ENCODE results near the gene ARHGAP26.

Gene ARHGAP26

DNA sequence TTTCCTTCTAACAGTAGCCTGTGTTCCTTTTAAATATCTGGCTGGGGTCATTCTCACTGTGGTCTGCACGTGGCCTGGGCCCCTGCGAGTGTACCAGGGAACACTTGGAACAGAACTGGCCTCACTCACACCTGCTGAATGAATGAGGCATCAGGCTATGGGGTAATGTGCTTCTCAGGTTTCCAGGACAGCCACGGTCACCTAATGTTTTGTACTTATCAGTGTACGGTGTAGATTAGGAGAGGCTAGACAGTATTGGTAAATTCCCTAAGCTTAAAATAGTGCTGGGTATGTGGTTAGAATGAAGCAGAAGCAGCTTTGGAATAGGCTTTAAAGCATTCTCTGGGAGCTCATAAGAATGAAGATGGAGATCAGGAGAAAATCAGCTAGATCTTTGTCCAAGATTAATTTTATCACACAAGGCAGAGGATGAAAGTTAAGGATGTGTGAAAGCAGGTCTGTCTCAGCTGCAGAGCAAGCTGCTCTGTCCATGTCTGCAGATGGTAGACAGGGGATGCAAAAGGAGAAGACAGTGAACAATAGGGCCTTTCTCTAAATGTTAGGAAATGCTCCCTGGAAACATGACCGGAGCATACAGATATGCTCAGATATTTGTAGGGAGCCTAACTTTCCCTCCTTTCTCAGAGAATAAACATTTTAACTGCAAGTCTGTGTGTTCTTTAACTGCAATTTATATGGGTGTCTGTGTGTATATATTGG lies 365.8 kb downstream of the ARHGAP26 start:
- no peak for DNase-seq (ENCODE audit: low read depth, low spot score)

DNA sequence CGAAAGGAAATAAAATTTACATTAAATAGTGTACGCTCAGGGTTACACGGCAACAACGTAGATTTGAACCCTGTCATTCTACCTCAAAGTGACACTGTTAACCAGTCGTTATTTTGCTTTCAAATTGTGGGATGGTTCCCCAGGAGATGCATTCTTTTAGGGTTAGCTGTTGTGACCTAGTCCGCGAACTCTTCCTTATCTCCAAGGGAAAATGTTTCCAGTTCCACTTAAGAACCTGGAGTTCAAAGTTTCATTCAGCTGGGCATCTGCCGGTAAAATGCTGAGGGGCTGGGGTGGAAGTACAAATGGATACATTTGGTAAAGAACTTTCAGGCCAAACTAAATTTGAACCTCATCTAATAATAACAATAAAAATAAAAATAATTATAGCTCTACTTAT lies 368.7 kb downstream of the ARHGAP26 start:
- no peak for DNase-seq (ENCODE audit: low read depth, low spot score)

DNA sequence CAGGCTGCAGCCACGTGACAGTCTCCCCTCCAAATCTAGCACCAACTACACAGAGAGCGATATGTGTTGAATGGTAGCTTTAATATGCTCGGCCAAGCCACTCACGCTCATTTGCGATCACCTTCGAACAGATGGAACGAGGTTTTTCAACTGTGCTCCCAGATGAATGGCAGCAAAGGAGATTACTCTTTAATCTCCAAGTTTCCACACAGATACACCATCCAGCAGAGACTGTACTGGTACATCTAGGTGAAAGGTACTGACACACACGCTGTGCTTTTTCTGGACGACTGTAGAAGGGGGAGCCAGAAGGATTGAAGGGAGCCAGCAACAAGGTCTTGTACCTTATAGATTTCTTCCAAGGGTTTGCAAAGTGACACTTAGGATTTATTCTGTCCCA lies 369.4 kb downstream of the ARHGAP26 start:
- no peak for DNase-seq (ENCODE audit: low read depth, low spot score)

DNA sequence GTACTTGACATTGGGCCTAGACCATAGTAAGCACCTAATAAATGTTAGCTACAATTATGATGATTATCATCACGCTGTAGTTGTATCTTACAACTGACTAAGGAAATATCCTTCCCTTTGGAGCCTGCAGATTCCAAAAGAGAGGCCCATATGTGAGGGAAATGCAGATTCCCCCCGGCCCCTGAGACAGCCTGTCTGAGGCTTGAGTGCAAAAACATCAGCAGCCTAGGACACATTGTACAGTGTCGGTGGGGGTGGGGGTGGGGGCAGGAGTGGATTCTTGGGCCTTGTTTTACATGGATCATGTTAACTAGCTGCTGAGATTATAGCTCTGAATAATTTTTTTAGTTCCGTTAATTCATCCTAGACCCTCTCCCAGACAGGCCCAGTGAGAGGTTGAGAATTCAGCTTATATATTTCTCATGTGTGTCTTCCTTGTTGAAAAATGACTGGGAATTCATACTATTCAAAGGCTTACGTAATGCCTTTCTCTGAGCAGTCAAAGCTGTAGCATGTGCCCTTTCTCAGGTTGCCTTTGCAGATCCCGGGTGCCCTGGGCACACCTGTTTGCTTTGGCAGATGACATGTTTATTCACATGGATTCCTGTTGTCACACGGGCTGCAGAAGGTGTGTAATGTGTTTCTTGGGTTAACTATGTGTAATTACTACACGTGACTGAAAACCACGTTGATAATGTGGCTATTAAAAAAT lies 370.5 kb downstream of the ARHGAP26 start:
- no peak for DNase-seq (ENCODE audit: low read depth, low spot score)

DNA sequence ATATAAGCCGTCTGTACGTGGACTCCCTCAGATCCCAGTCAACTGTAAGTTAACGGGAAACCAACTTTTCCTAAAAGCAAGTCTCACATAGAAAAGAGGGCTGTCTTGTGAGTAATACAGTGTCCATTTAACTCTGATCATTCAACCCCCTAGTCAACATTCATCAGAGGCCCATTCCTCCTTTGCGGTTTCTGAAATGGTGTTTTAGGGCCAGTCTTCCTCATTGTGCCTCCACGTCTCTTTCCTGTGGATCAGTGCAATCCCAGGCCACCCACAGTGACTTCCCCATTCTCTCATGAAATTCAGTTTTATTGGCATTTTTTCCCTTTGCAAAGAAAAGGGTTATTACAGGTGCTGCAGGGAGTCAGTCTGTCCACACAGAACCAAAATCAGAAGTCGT lies 371.5 kb downstream of the ARHGAP26 start:
- DNase-seq (ENCODE audit: low read depth, low spot score) = no peak

DNA sequence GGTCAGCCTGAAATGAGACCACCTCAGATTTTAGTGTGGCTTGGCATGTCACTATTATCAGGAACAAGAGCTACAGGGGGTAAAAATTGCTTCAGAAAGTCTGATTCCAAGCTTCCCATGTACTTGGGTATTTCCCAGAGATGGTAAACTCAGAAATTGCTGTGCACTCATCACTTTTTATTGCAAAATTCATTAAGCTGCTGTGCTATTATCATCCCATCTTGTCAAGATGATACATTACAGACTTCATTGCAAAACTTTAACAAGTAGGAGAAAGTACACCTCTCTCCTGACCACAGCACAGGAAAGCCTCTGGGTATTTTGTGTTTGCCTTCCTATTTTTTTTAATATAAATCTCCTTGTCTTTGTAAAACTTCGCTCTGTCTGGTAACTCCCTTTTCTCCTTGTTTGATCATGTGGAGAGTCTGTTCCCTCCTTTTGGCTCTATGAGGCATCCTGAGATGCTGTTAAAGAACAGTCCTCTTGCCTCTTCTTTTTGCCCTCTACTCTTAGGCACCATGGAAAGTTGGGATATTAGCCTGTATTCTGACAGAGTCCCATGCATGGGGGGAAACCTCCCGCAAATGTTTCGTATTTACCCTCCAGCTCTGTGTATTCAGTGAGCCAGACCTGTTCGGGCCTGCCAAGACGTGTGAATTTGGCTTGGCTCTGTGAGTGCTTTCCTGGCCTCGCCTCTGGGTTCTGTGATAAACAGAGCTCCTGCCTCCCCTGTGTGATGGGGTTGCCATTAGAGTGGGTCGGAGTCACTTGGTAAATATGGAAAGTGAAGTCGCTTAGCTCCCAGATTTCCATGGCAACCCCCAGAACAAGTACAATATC lies 372.6 kb downstream of the ARHGAP26 start:
- no peak for DNase-seq (ENCODE audit: low read depth, low spot score)

DNA sequence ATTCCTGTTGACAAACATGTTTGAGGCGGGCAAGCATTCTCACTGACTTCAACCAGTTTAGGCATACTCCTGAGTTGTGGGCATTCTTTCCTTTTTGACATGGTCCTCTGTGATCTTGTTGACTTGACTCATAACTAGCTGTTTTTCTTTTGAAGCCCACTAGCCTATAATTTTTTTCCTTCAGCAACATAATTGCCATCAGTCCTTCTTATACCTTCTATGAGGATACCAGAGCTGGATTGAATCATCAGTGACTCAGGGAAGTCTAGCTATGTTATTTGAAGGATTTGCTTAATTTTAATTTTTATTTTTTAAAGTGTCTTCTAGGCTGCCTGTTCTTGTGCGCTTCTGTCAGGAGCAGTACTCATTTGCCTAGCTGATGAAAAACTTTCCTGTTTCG lies 373.8 kb downstream of the ARHGAP26 start:
- DNase-seq (ENCODE audit: low read depth, low spot score) = no peak

DNA sequence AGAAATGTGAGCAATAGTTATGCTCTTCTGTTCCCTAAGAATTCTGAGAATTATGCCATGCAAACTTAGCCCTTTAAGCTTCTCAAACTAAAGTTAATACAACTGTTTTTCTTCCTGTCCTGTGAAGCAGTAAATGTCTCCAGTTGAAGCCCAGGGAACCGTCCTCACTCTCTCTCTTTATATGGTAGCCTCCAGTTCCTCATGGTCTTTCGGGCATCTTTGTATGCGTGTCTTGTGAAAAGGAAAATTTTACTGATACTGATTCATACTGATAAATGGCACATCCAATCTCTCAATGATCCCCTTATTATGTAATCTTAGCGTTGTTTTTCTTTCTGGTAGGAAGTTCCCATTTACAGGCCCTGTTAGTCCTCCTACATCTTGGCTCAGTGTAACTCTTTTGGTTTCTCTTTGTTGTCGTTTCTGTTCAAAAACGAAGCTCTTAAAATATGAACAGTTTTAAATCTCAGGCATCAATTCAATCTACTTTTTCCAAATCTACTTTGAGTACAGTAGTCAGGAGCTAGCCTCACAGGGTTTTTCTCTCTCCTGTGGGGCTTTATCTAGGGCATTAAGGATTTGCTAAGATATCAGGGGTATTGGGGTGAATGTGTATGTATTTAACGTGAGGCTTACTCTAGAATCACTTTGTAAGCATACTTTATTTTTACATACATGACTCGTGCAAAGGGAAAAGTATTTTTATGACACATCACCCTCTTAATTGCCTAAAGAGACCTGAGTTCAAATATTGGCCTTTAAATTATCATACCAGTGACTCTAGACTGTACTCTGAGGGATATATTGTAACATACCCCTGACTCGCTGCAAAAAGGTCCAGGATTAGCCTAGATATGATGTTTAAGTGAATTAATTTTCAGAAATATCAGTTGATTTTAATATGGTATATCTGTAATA lies 375.3 kb downstream of the ARHGAP26 start:
- no peak for DNase-seq (ENCODE audit: low read depth, low spot score)

DNA sequence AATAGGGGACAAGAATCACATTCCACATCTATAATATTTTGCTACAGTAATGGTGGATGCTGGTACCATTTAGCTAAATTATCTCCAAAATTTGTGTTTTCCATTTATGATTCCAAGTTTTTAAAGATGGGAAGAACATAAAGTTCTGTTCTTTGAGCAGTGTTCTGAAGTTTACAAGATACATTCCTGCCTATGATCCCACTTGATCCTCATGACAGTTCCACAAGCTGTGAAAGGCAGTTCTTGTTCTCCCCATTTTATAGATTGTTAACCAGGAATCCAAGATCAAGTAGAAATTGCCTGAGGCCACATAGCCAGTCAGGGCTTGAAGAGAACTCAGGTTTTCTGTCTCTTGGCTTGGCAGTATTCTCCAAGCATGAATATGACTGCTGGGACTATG lies 376.0 kb downstream of the ARHGAP26 start:
- DNase-seq (ENCODE audit: low read depth, low spot score) = no peak

DNA sequence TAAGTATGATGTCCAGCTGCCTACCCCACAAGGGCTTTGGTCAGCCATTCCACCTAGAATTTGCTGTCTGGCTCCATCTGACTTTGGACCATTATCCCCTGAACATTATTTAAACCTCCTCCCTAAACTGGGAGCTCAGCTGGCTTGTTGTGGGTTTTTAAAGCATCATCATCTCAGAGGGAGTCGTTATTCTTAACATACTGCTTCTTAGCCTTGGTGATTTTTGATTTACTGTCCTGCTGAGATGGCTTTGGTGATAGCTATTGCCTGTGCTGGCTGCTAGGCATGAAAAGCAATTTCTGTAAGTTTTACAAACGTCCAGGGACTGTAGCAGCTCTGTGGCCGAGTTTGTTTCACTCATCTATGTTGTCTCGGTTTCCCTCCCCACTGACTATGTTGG lies 377.2 kb downstream of the ARHGAP26 start:
- no peak for DNase-seq (ENCODE audit: low read depth, low spot score)

DNA sequence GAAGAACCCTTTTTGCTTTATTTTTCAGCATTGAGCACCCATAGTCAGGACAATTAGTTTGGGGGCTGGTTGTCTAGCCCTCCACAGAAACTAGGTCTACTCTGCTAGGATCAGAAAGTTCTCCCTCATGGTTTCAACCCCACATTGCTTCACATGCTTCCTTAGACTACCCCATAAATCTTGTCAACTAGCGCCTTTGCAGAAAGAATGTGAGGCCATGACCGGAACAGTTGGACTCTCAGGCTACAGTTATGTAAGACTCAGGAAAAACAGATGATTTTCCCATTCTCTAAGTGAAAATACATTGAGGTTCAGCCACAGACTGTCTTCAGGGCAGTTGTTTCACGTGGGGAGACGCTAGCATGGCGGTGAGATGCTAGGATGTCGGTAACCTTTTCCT lies 377.7 kb downstream of the ARHGAP26 start:
- DNase-seq (ENCODE audit: low read depth, low spot score) = no peak

DNA sequence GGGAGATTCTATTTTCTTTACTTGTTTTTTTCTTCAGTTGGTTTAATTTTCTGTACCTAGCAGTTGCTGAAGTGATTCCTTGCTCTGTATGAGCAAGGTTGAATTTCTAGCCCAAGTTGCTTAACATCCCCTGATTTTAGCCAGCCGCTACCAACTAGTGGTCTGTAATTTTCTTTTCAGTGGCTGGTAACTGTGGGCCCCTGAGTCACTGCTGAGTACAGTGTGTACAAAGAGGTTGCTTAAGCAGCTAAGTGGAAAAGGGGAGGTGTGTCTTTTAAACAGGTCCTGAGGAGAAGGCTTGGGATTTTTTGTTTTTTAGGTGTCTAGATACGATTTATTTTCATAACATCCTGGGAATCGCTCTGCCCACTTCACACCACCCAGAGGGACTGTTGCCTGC lies 378.6 kb downstream of the ARHGAP26 start:
- DNase-seq (ENCODE audit: low read depth, low spot score) = no peak

DNA sequence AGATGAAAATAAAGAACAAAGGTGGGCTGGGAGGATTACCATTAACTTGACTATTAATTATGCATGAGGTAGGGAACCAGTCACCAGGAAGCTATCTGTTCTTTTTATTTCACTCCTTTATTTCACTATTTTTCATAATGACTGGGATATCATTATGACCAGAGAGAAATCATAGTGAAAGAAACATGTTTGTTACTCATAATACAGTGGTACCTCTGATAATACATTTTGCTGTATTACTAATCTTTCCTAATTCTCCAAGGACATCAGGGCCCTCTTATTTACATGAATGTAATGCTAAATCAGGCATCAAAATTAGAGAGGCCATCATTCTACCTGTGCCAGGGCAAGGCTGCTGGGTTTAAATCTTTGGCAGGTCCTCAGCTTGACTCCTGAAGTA lies 379.6 kb downstream of the ARHGAP26 start:
- no peak for DNase-seq (ENCODE audit: low read depth, low spot score)

DNA sequence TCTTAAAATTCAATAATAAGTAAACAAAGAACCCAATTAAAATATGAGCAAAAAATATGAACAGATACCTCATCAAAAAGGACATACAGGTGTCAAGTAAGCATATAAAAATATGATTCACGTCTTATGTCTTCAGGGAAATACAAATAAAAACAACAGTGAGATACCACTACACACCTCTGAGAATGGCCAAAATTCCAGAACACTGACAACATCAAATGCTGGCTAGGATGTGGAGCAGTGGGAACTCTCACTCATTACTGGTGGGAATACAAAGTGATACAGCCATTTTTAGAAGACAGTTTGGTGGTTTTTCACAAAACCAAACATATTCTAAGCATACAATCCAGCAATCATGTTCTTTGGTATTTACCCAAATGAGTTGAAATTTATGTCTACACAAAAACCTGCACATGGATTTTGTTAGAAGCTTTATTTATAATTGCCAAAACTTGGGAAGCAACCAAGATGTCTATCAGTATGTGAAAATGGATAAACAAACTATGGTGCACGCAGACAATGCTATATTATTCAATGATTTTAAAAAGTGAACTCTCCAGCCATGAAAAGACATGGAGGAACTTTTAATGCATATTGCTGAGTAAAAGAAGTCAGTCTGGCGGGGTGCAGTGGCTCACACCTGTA lies 381.0 kb downstream of the ARHGAP26 start:
- no peak for DNase-seq (ENCODE audit: low read depth, low spot score)

DNA sequence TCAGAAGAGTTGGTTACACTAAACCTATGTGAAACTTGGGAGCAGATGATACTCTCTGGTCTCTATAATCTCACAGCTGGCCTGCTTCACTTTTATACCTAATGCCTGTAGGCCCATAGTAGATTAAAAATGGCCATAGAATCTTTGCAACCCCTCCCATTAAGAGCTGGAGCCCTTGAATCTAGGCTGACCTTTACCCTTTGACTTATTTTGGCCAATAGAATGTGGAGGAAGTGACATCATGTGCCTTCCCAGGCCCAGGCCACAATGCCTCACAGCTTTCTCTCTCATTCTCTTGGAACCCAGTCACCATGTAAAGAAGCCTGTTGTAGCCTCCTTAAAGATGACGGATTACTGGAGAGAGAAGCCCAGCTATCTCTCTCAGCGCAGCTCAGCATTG lies 382.3 kb downstream of the ARHGAP26 start:
- DNase-seq (ENCODE audit: low read depth, low spot score) = no peak

DNA sequence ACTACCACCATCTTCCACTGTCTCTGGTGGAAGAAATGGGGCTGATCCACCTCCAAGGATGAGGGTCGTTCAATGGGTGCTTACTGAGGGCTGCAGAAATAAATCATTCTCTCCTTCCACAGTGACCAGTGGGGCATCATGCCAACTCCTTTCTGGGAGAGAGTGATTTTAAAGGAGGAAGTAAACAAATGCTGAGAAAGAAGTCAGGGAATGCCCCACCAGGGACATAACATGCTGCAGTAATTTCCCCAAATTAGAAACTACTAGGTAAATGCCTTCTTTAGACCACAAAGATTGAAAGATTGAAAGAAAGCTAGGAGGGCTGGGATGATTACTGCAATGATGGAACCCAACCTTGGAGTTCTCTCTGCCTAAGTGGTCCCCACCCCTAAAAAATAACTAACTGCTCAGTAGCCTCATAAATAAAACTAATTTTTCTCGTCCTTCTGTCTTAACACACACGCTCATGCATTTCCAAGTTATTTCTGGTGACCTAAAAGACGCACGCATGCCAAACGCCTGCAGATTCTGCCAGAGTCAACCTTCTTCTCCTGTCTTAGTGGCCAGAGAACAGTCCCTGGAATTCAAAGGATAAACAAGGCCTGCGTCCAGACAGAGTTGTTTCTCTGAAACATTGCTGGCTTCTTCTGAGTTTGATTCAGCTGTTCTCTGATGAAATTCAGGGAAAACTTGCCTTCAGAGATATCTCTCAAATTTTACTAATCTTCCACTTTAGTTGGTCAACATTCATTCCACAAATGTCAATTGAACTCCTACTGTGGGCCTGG lies 383.3 kb downstream of the ARHGAP26 start:
- no peak for DNase-seq (ENCODE audit: low read depth, low spot score)

DNA sequence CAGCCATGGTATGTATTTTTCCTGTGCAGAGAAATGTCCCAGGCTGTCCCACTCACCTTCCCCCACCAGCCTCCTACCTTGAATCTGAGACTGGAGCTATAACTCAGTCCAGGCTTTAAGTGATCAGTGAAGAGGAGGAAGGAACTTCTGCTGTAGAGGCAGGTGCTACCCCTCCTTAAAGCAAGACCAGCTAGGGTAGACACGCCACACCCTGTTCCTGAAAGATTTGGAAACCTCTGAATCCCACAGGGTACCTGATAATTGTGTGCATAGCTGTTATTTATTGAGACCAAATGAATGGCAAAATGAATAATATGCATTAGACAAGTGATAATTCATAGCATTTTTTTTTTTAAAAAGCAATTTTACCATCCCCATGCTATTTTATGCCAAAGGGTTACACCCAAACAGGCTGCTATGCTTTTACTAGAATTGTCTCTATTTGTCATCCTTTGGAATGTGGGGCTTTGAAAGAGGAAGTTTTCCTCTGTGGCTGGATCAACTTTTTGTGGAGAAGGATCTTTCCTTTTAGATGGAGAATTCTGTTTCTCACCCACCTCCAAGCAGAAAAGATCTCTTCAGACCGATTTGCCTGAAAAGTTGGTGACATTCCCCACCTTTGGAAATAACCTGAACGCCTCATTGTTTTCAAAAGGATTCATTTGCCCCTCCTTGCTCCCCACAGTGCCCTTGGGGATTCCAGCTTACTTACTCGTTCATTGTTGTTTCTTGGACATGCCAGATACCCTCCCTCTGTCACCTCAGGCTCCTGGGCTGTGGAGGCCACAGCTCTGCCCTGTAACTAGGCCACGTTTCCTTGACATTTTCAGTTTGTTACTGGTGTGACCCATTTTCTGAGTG lies 384.6 kb downstream of the ARHGAP26 start:
- no peak for DNase-seq (ENCODE audit: low read depth, low spot score)

DNA sequence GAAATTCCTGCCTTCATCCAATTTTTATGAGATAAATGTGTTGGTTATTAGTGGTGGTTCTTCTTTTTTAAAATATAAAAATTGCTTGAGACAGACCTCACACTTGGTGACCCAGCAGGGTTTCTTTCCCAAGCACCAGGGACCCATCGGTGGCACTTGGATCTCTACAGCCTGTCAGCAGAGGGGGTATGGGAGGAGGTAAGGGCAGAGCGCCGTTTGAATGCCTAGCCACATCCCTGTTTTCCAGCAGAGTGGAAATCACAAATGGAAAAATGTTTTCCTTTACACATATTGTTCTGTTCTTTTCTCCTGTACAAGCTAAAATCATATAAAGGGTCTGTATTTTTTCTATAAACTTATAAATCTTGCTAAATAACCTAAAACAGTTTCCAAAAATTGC lies 385.3 kb downstream of the ARHGAP26 start:
- no peak for DNase-seq (ENCODE audit: low read depth, low spot score)

DNA sequence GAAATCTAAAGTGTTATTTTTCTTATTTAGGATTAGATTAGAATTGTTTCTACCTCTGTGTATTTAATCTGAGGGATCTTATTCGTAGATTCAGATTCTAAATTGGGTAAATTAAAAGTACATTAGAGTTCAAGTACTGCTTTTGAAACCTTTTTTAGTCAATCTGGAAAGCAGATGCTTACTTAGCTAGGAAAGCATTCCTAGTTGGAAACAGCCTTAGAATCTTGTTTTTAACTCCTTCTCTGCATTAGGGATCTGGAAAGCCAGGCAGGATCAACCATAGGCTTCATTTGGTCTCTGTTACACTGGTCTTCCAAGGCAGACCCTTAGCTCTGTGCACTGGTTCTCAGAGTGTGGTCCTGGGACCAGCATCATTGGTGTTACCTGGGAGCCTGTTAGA lies 385.9 kb downstream of the ARHGAP26 start:
- no peak for DNase-seq (ENCODE audit: low read depth, low spot score)

Data from iPS DF 19.7 (cell line).